Heart left ventricle (tissue), 16 donors: ENCODE data around the gene SNX6. TPM values are rescaled to one million over a fixed set of nuclear protein-coding genes. Genes with fewer than 3 reads are reported as not detected.
"Not testable (repeated sequence)": the region's sequence is repeated elsewhere in the genome, so short reads cannot be mapped to it uniquely, and the experiment has no call there.

ENCODE experiments used
- ATAC-seq, 4 donors: fragments of 200-7000 bp; cut with Tn5 transposase; one replicate each; pipeline ENCODE4 v1.9.1; 2020 to 2022; ENCODE audit warnings: moderate library complexity in 4 of 4, mild to moderate bottlenecking in 3 of 4, moderate number of reproducible peaks in 1 of 4
- DNase-seq, 5 donors: peaks; one replicate each; pipeline ENCODE4 v3.0.0-alpha.2; 2020
- H3K27ac ChIP-seq, 12 donors: fragments of 200-600 bp; sonication (generic) in 4 of 12; one replicate each; pipeline versions ENCODE4 v1.5.0 to v1.8.0; 2016 to 2022; ENCODE audit warnings: mild to moderate bottlenecking in 2 of 12
- H3K27me3 ChIP-seq, 9 donors: fragments of 200-600 bp; sonication (generic) in 2 of 9; one replicate each; pipeline versions ENCODE4 v1.5.1 to v1.8.0; 2016 to 2022; ENCODE audit warnings: mild to moderate bottlenecking in 3 of 9
- H3K36me3 ChIP-seq, 9 donors: fragments of 200-600 bp; sonication (generic) in 2 of 9; one replicate each; pipeline versions ENCODE4 v1.5.0 to v1.8.0; 2018 to 2022; ENCODE audit warnings: mild to moderate bottlenecking in 2 of 9
- H3K4me1 ChIP-seq, 12 donors: fragments of 200-600 bp; sonication (generic) in 4 of 12; one replicate each; pipeline versions ENCODE4 v1.5.0 to v1.8.0; 2016 to 2022; ENCODE audit warnings: mild to moderate bottlenecking in 3 of 12
- H3K4me3 ChIP-seq, 12 donors: fragments of 200-600 bp; sonication (generic) in 4 of 12; one replicate each; pipeline versions ENCODE4 v1.5.0 to v1.8.0; 2017 to 2022; ENCODE audit warnings: mild to moderate bottlenecking in 9 of 12, moderate library complexity in 4 of 12
- H3K9me3 ChIP-seq, 12 donors: fragments of 200-600 bp; sonication (generic) in 4 of 12; one replicate each; pipeline versions ENCODE4 v1.5.0 to v1.8.0; 2016 to 2022; ENCODE audit warnings: mild to moderate bottlenecking in 1 of 12
- POLR2A ChIP-seq, 2 donors: fragments of 450-650 bp; IDR thresholded peaks; one replicate each; pipeline ENCODE4 v1.6.1; 2017; ENCODE audit warnings: antibody characterized with exemption in 2 of 2, mild to moderate bottlenecking in 2 of 2, moderate library complexity in 2 of 2
- WGBS, 4 donors: extraction: QIAGEN DNeasy Blood & Tissue Kit in 2 of 4; methylation state at CpG; one replicate each; pipeline versions ENCODE4 v1.1.5 to v1.1.7; 2013 to 2018; 5-methylcytosine and 5-hydroxymethylcytosine counted together
- intact Hi-C, 10 donors: fragments of 100-400 bp; cut with DNase I; formaldehyde crosslinking; loops; one replicate each; pipeline versions ENCODE4 v1.11.1 to v1.14.2; 2022
- polyA plus RNA-seq, 2 donors: library from polyadenylated mRNA; stranded (reverse); fragments of 200-250 nt; gene quantifications; one replicate each; pipeline ENCODE4 v1.2.3, GENCODE V29; 2013
- total RNA-seq, 9 donors: library from RNA; depleted of rRNA in 2 of 9; stranded (reverse); fragments of >200 nt in 2 of 9; fragmentation: NEBNext Ultra II Directional in 3 of 9; extraction: Animal tissue kit (Norgen Biotek cat#: 25700) in 3 of 9; gene quantifications; one replicate each; pipeline versions ENCODE4 v1.1.0 to v1.2.4, GENCODE V29; 2016 to 2023
- TF ChIP-seq, protein P1 (sequence below), 12 donors: fragments of 200-600 bp; sonication (generic) in 4 of 12; IDR thresholded peaks; one replicate each; pipeline versions ENCODE4 v1.5.0 to v1.8.0; 2018 to 2022; ENCODE audit warnings: antibody characterized with exemption in 12 of 12, mild to moderate bottlenecking in 5 of 12
- donor health status: ischemic (EF 13 %, LVEDD 7.1; RV severe dilation, severe dysfunction).
- donor health status: healthy with polysubstance abuse.
- donor health status: DM: no; HTN: yes; CAD: no.
- donor health status: DM: no; HTN: no; CAD: no.
- donor health status: ischemic (EF 25% LVEDD 6.9; RV normal size, moderate dysfunction).
- donor health status: ischemic (EF 25% LVEDD 5.7; RV mildly dilated, moderate dysfunction).
- donor health status: healthy.
- donor health status: DM: yes; HTN: yes; CAD: no.
- donor health status: ischemic (EF 35%, LVEDD 5.7; RV mildly dilated, moderate dysfunction).
- donor health status: nonischemic (EF 11% LVEDD 7.7; RV severe dilation, severe dysfunction).
- donor health status: DM: yes; HTN: yes; CAD: no.
- donor health status: PGD.
- donor health status: ischemic (EF 29% LVEDD 5.4; RV normal size, mild dysfunction).
- donor health status: nonischemic (EF 23%, LVEDD 6.1; RV moderate dilation, normal function).

SNX6 gene
- total and polyA plus RNA-seq, 11 donors = 13.4 to 103 (median 64.3) TPM

DNA sequence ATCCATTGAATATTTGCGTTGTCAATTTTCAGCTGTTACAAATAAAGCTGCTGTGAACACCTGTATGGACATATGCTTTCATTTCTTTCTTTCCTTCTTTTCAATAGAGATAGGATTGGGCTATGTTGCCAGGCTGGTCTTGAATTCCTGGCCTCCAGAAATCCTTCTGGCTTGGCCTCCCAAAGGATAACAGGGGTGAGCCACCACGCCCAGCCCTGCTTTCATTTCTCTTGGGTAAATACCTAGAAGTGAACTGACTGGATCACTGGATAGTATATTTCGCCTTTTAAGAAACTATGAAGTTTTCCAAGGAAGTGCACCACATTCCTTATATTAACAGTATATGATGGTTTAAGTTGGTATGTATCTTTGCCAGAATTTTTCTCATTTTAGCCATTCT lies 58.2 kb downstream of the SNX6 start:
- intact Hi-C loops = loop anchor here in 1 of 10 donors (10.0 kb wide), 1 partner anchor 47 kb away; no protein-coding TSS in a partner anchor
- 94 to 98% (median 96%) methylated on average over 3 of the region's 3 CpGs for WGBS, 4 donors
- Histone ChIP-seq H3K9me3 (no peaks in the 10 kb centered on the region), H3K4me3 (no peak overlapping the region), H3K4me1 (no peaks in the 10 kb centered on the region), H3K27me3 (no peaks in the 10 kb centered on the region), H3K27ac (no peak overlapping the region), H3K36me3 (peaks cover 0 to 100% (median 98%) of the 10 kb centered on the region in 9 donors)
- no peak for DNase-seq
- no peak for ATAC-seq
- TF ChIP-seq, protein P1, sequence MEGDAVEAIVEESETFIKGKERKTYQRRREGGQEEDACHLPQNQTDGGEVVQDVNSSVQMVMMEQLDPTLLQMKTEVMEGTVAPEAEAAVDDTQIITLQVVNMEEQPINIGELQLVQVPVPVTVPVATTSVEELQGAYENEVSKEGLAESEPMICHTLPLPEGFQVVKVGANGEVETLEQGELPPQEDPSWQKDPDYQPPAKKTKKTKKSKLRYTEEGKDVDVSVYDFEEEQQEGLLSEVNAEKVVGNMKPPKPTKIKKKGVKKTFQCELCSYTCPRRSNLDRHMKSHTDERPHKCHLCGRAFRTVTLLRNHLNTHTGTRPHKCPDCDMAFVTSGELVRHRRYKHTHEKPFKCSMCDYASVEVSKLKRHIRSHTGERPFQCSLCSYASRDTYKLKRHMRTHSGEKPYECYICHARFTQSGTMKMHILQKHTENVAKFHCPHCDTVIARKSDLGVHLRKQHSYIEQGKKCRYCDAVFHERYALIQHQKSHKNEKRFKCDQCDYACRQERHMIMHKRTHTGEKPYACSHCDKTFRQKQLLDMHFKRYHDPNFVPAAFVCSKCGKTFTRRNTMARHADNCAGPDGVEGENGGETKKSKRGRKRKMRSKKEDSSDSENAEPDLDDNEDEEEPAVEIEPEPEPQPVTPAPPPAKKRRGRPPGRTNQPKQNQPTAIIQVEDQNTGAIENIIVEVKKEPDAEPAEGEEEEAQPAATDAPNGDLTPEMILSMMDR (IDR thresholded peaks at IDR 0.05) = no peak
- no peak for TF ChIP-seq POLR2A (IDR thresholded peaks at IDR 0.05)

DNA sequence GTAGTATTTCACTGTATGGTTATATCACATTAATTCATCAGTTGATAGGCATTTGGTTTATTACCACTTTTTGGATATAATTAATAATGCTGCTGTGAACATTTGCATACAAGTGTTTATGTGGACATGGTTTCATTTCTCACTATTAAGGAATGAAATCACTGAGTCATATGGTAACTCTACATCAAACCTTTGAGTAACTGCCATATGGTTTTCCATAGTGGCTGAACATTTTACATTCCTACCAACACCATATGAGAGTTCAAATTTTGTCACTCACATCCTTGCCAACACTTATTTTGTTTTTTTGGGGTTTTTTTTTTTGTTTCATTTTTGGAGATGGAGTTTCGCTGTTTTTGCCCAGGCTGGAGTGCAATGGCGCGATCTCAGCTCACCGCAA lies 60.2 kb downstream of the SNX6 start:
- intact Hi-C loops = loop anchor here in 1 of 10 donors (10.0 kb wide), 1 partner anchor 45 kb away; no protein-coding TSS in a partner anchor
- 95 to 99% (median 97%) methylated on average over 4 of the region's 4 CpGs for WGBS, 4 donors
- Histone ChIP-seq H3K27me3 (no peaks in the 10 kb centered on the region), H3K36me3 (peaks cover 0 to 100% (median 100%) of the 10 kb centered on the region in 9 donors), H3K9me3 (no peaks in the 10 kb centered on the region), H3K27ac (no peak overlapping the region), H3K4me1 (no peaks in the 10 kb centered on the region), H3K4me3 (no peak overlapping the region)
- DNase-seq (no peak), ATAC-seq (no peak)
- TF ChIP-seq POLR2A (IDR thresholded peaks at IDR 0.05) = no peak
- TF ChIP-seq, protein P1 (IDR thresholded peaks at IDR 0.05) = no peak

DNA sequence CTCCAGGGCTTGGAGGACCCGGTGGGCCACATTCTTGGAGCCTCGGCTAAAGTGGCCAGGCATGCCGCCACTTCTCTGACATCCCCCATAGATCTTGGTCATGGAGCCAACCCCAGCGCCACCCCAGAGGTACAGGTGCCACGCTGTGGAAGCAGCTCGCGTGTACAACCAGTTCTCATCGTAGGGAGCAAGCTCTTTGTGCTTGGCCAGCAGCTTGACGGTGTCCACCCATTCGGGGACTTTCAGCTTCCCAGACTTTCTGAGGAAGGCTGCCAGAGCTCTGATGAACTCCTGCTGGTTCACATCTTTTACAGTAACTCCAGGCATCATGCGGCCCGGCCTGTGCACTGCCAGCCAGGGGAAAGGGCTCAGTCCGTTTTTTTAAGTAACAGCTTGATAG lies 61.1 kb downstream of the SNX6 start:
- Histone ChIP-seq H3K4me1 (no peaks in the 10 kb centered on the region), H3K4me3 (no peak overlapping the region), H3K9me3 (no peaks in the 10 kb centered on the region), H3K27ac (no peak overlapping the region), H3K27me3 (no peaks in the 10 kb centered on the region), H3K36me3 (peaks cover 0 to 100% (median 100%) of the 10 kb centered on the region in 9 donors)
- 92 to 97% (median 93%) methylated on average over 13 of the region's 13 CpGs for WGBS, 4 donors
- intact Hi-C loops = no loop called here
- ATAC-seq (no peak), DNase-seq (no peak)
- TF ChIP-seq, protein P1 (IDR thresholded peaks at IDR 0.05) = no peak
- no peak for TF ChIP-seq POLR2A (IDR thresholded peaks at IDR 0.05)

DNA sequence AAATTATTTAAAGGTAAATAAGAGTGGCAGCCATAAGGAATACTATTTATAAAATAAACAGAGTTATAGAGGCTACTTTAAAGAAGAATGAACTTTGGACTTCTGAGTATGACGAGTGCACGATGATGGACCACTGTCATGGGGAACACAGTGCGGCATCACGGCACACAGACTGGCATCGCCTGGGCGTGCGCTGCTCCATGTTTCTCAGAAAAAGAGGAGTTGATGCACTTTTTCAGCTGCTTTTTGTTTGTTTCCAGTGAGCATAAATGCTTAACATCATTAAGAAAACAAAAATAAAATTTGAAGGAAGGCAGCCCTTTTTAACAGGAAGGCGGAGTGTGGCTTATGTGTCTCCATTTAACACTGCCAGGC lies 67.2 kb downstream of the SNX6 start:
- intact Hi-C loops = no loop called here
- Histone ChIP-seq H3K27ac (no peak overlapping the region), H3K9me3 (no peaks in the 10 kb centered on the region), H3K36me3 (peaks cover 0 to 57% (median 56%) of the 10 kb centered on the region in 9 donors), H3K4me3 (no peak overlapping the region), H3K27me3 (no peaks in the 10 kb centered on the region), H3K4me1 (no peaks in the 10 kb centered on the region)
- ATAC-seq (no peak), DNase-seq (no peak)
- TF ChIP-seq, protein P1 (IDR thresholded peaks at IDR 0.05) = no peak
- no peak for TF ChIP-seq POLR2A (IDR thresholded peaks at IDR 0.05)
- WGBS, 4 donors = 88 to 98% (median 97%) methylated on average over 8 of the region's 8 CpGs

DNA sequence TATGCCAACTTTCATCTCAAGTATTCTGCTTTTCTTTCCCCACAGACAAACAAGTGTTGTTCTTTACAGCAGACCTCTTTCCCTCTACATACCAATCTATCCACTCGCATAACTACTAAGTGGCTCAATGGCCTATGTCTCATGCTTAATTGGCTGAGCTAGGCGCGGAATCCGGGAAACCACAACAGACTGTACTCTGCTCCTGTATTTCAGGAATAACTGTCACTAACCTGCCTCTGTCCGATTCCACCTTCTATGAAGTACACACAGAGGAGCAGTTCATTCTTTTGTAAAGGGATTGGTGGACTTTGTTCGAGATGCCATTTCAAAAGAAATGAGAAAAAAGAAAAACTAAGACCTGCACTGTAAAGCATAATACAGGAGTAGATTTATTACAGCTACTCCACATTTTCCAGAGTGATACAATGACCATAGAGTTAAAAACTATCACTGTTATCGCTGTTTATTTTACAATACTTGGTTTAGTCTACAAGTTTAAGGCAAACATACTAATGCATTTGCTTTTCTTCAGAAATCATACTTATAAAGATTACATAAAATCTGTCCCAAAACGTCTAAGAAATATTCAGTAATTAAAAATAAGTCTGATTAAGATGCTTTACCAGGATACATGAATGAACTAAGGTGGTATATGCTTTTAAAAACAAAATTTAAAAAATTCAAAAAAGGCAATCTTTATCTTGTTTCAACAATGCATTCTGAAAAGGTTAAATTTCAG lies 67.7 kb downstream of the SNX6 start:
- ATAC-seq = peak; percentile 7 to 52 (median 36)
- DNase-seq, H3K9me3 ChIP-seq, H3K27me3 ChIP-seq, H3K4me1 ChIP-seq, H3K27ac ChIP-seq, H3K4me3 ChIP-seq, intact Hi-C loops: not testable (repeated sequence)
- WGBS, 4 donors = 76 to 93% (median 86%) methylated on average over 5 to 7 of the region's 8 CpGs
- H3K36me3 ChIP-seq = peaks cover 0 to 52% (median 50%) of the 10 kb centered on the region in 9 donors

DNA sequence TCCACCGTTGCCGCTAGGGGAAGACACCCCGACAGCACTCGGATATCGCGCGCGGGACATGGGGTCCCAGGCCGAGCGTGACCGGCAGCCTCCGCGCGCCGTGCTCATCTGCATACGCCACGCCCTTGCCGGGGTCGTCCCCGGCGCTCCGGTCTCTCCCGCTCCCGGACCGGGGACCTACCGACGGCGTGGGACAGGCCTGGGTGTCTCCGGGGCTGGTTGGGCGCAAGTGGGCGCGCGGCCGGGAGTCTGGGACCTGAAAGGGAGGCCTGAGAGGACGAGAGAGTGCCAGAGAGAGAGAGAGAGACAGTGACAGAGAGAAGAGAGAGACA lies 73.5 kb downstream of the SNX6 start:
- DNase-seq = not testable (repeated sequence)

More for the DNA sequence above, 73.5 kb downstream of the SNX6 start:
- H3K9me3 ChIP-seq, H3K27ac ChIP-seq, H3K4me1 ChIP-seq, H3K36me3 ChIP-seq, H3K27me3 ChIP-seq, H3K4me3 ChIP-seq, intact Hi-C loops: not testable (repeated sequence)
- WGBS, 4 donors = no CpG with 5 or more reads among the region's 35 CpGs
- ATAC-seq = peak; percentile 86 to 94 (median 92)
